Suprapubic skin (tissue), 3 donors: ENCODE measurements around the gene UBR2.
"Not testable (repeated sequence)": the region's sequence is repeated elsewhere in the genome, so short reads cannot be mapped to it uniquely, and the experiment has no call there.

ENCODE experiments used
- CTCF ChIP-seq, 2 donors: fragments of 200-600 bp in 1 of 2; fragments of 450-650 bp in 1 of 2; sonication (generic) in 1 of 2; IDR thresholded peaks; one replicate each; pipeline ENCODE4 v1.5.1; 2016 to 2019; ENCODE audit warnings: antibody characterized with exemption in 2 of 2, mild to moderate bottlenecking in 1 of 2, moderate library complexity in 1 of 2
- POLR2A ChIP-seq, 2 donors: fragments of 450-650 bp; IDR thresholded peaks; one replicate each; pipeline ENCODE4 v1.6.1; 2017; ENCODE audit warnings: antibody characterized with exemption in 2 of 2, mild to moderate bottlenecking in 2 of 2, moderate library complexity in 2 of 2

- not testable (repeated sequence) for TF ChIP-seq CTCF, POLR2A (IDR thresholded peaks at IDR 0.05)
Measured at GRCh38 chr6:42674368-42674767, 110.5 kb downstream of the UBR2 start.
